ENCODE results near the gene HPS5.

The HPS5 gene

DNA sequence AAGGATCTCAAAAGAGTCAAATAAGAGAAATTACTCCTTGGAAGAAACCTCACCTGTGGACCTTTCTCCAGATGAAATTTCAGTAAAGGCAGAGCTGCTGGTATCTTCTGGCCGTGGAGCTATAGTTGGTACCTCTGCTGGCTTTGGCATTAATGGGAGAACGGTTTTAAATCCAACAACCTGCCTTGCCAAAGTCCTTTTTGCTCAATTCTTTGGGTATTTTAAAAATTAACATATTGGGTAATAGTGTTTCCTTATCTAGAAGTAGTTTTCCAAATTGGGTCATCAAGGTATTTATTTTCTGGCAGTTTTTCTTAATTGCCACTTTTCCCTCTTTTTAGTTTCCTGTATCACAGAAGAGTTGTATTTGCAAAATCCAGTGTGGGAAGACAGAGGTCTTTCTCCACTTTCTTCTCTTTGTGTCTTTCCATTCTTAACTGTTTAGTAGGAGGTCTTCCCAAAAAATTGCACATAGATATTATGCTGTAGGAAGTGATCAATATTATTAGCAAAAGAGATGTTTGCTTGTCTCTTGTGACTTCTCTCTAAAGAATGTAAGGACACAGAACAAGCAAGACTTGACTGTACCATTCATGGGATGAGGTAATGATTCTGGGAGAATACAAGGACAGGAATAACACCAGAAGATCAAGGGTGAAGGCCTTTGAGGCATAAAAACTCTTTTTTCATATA lies 85.1 kb downstream of the HPS5 start, which contains the start of gene SAA4:
Gene SAA4 (minus strand): TSS at position 139 of the 693 bp plus-strand sequence. CDS start 876 bp downstream, outside the sequence.
- DNase-seq (ENCODE audit: low read depth in 2 of 2, low spot score in 1 of 2), result no peak

DNA sequence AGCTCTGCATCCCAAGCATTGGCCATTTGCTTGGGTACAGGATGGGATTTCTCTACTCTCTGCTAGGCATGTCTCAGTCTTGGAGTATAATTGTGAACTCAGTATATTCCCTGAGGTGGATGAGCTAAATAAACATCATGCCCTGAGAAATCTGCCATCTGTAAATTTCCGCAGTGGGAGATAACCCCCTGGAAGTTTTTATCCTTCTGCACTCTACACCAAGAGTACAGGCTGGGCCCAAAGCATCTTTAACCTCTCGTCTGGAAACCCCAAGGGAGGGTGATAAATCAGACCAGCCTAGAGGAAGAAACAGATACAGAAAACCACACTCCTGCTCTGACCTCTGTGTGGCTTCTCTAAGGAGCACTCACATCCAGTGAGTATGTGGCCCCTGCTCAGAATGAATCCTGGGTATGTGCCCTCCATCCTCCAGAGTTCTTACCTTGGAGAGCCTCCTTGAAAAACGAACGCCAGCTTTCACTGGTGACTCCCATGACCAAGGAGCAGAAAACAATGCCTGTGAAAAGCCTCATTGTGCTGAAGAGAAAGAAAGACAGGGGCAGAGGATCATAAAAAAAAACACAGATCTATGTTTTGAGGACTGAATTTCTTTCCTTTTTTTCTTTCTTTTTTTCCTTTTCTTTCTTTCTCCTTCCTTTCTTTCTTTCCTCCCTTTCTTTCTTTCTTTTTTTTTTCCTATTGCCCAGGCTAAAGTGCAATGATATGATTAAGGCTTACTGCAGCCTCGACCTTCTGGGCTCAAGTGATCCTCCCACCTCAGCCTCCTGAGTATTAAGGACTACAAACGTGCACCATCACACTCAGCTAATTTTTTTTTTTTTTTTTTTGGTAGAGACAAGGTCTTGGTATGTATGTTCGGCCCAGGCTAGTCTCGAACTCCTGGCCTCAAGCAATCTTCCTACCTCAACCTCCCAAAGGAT lies 86.3 kb downstream of the HPS5 start:
- DNase-seq (ENCODE audit: low read depth in 2 of 2, low spot score in 1 of 2), result no peak

- DNase-seq (ENCODE audit: low read depth in 2 of 2, low spot score in 1 of 2), result no peak
Observed at GRCh38 chr11:18233912-18234311, 88.0 kb downstream of the HPS5 start.

GRCh38 chr11:18230859-18231258 lies 91.1 kb downstream of the HPS5 start:
- DNase-seq (ENCODE audit: low read depth in 2 of 2, low spot score in 1 of 2), result no peak

GRCh38 chr11:18229501-18229900 lies 92.4 kb downstream of the HPS5 start:
- DNase-seq (ENCODE audit: low read depth in 2 of 2, low spot score in 1 of 2), result no peak

Measured in stimulated activated CD8-positive, alpha-beta memory T cell treated with anti-CD3 and anti-CD28 coated beads, Interleukin-4, amount 100 ng/mL, for 4 hours (primary cell).